H9 (cell line): ENCODE data around the gene FLNA. TPM values are rescaled to one million over a fixed set of nuclear protein-coding genes. Genes with fewer than 3 reads are reported as not detected.

ENCODE experiments used
- DNase-seq: peaks from one replicate; pipeline ENCODE4 v3.0.0-alpha.2; 2017
- H2AFZ ChIP-seq: one replicate; pipeline ENCODE4 v1.6.1; 2013; ENCODE audit warnings: mild to moderate bottlenecking, low read length, control low read depth, moderate library complexity
- H2AK5ac ChIP-seq: 2 replicates; pipeline ENCODE4 v1.6.1; 2013; ENCODE audit warnings: low read length, control low read depth, mixed read lengths; ENCODE audit not compliant: insufficient read length
- H2BK120ac ChIP-seq: one replicate; pipeline ENCODE4 v1.6.1; 2013; ENCODE audit warnings: low read depth, mild to moderate bottlenecking, low read length, control low read depth, inconsistent platforms; ENCODE audit not compliant: poor library complexity, severe bottlenecking
- H2BK12ac ChIP-seq: 2 replicates; pipeline ENCODE4 v1.6.1; 2013; ENCODE audit warnings: low read length, control low read depth, mixed read lengths, low read depth; ENCODE audit not compliant: insufficient read length
- H2BK15ac ChIP-seq: 2 replicates; pipeline ENCODE4 v1.6.1; 2013; ENCODE audit warnings: low read depth, low read length, control low read depth
- H2BK20ac ChIP-seq: one replicate; pipeline ENCODE4 v1.6.1; 2013; ENCODE audit warnings: low read depth, mild to moderate bottlenecking, low read length, control low read depth, inconsistent platforms; ENCODE audit not compliant: poor library complexity, severe bottlenecking
- H2BK5ac ChIP-seq: 2 replicates; pipeline ENCODE4 v1.6.1; 2013; ENCODE audit warnings: low read length, control low read depth, mixed read lengths; ENCODE audit not compliant: insufficient read length
- H3K14ac ChIP-seq: 2 replicates; pipeline ENCODE4 v1.6.1; 2013; ENCODE audit warnings: low read length, control low read depth; ENCODE audit not compliant: insufficient read depth
- H3K18ac ChIP-seq: 2 replicates; pipeline ENCODE4 v1.6.1; 2013; ENCODE audit warnings: low read depth, mild to moderate bottlenecking, mixed read lengths, low read length, control low read depth; ENCODE audit not compliant: insufficient read length
- H3K23ac ChIP-seq: 2 replicates; pipeline ENCODE4 v1.6.1; 2013; ENCODE audit warnings: low read length, control low read depth, mixed read lengths, low read depth; ENCODE audit not compliant: insufficient read length
- H3K23me2 ChIP-seq: 2 replicates; pipeline ENCODE4 v1.6.1; 2013; ENCODE audit warnings: low read depth, mild to moderate bottlenecking, mixed read lengths, low read length, control low read depth; ENCODE audit not compliant: insufficient read length, poor library complexity, severe bottlenecking
- H3K27ac ChIP-seq: 2 replicates; pipeline ENCODE4 v1.5.1; 2013; ENCODE audit warnings: low read length, control low read depth, mixed read lengths, low read depth; ENCODE audit not compliant: insufficient read length
- H3K27me3 ChIP-seq: 2 replicates; pipeline ENCODE4 v1.6.1; 2013; ENCODE audit warnings: low read length, control low read depth, inconsistent platforms; ENCODE audit not compliant: insufficient read depth
- H3K4ac ChIP-seq: 2 replicates; pipeline ENCODE4 v1.6.1; 2013; ENCODE audit warnings: low read depth, mild to moderate bottlenecking, control low read depth, inconsistent platforms, low read length, moderate library complexity
- H3K4me1 ChIP-seq: 2 replicates; pipeline ENCODE4 v1.6.1; 2013; ENCODE audit warnings: low read length, control low read depth, inconsistent platforms; ENCODE audit not compliant: insufficient read depth
- H3K4me2 ChIP-seq: 2 replicates; pipeline ENCODE4 v1.6.1; 2013; ENCODE audit warnings: low read length, control low read depth, mixed read lengths; ENCODE audit not compliant: insufficient read length, insufficient read depth
- H3K56ac ChIP-seq: 2 replicates; pipeline ENCODE4 v1.6.1; 2013; ENCODE audit warnings: low read depth, mild to moderate bottlenecking, mixed read lengths, low read length, control low read depth; ENCODE audit not compliant: insufficient read length
- H3K79me1 ChIP-seq: 2 replicates; pipeline ENCODE4 v1.6.1; 2013; ENCODE audit warnings: low read depth, mild to moderate bottlenecking, moderate library complexity, low read length, control low read depth, inconsistent platforms; ENCODE audit not compliant: insufficient read depth, poor library complexity, severe bottlenecking
- H3K79me2 ChIP-seq: 2 replicates; pipeline ENCODE4 v1.6.1; 2013; ENCODE audit warnings: low read length, control low read depth, inconsistent platforms; ENCODE audit not compliant: insufficient read depth
- H3K9ac ChIP-seq: 2 replicates; pipeline ENCODE4 v1.6.1; 2013; ENCODE audit warnings: low read length, control low read depth, mixed read lengths; ENCODE audit not compliant: insufficient read length; ENCODE audit errors: extremely low read depth
- H3K9me3 ChIP-seq: one replicate; pipeline ENCODE4 v1.6.1; 2013; ENCODE audit warnings: low read depth, low read length, inconsistent platforms; ENCODE audit not compliant: control insufficient read depth
- H3T11ph ChIP-seq: one replicate; pipeline ENCODE4 v1.6.1; 2013; ENCODE audit warnings: mild to moderate bottlenecking, low read length, control low read depth, inconsistent platforms
- H4K20me1 ChIP-seq: one replicate; pipeline ENCODE4 v1.6.1; 2013; ENCODE audit not compliant: control insufficient read depth, insufficient read length, insufficient read depth
- H4K5ac ChIP-seq: 2 replicates; pipeline ENCODE4 v1.6.1; 2013; ENCODE audit warnings: low read depth, mild to moderate bottlenecking, mixed read lengths, low read length, control low read depth; ENCODE audit not compliant: insufficient read length
- H4K8ac ChIP-seq: replicated peaks from 2 replicates; pipeline ENCODE4 v1.6.1; 2013; ENCODE audit warnings: low read length, control low read depth, mixed read lengths, low read depth; ENCODE audit not compliant: insufficient read length
- H4K91ac ChIP-seq: 2 replicates; pipeline ENCODE4 v1.6.1; 2013; ENCODE audit warnings: low read depth, mild to moderate bottlenecking, moderate library complexity, mixed read lengths, low read length, control low read depth; ENCODE audit not compliant: insufficient read length
- H3K27ac Mint-ChIP-seq, 3 experiments: 2 replicates in 2 of 3; 3 replicates in 1 of 3; pipeline ENCODE4 v1.8.0; 2020 to 2021; ENCODE audit warnings: mixed read lengths in 3 of 3, mild to moderate bottlenecking in 1 of 3, moderate library complexity in 1 of 3
- H3K27me3 Mint-ChIP-seq: 2 replicates; pipeline ENCODE4 v1.8.0; 2021; ENCODE audit warnings: low read depth, mild to moderate bottlenecking, moderate library complexity, mixed read lengths
- H3K36me3 Mint-ChIP-seq, 3 experiments: 2 replicates in 2 of 3; 3 replicates in 1 of 3; pipeline ENCODE4 v1.8.0; 2020 to 2021; ENCODE audit warnings: low read depth in 3 of 3, mixed read lengths in 3 of 3; ENCODE audit not compliant: insufficient read depth in 1 of 3
- H3K4me1 Mint-ChIP-seq, 2 experiments: 2 replicates each; pipeline ENCODE4 v1.8.0; 2020; ENCODE audit warnings: mixed read lengths in 2 of 2
- H3K4me3 Mint-ChIP-seq, 2 experiments: 2 replicates in 1 of 2; 3 replicates in 1 of 2; pipeline ENCODE4 v1.8.0; 2020 to 2021; ENCODE audit warnings: mild to moderate bottlenecking in 2 of 2, mixed read lengths in 2 of 2, moderate library complexity in 1 of 2
- H3K9me3 Mint-ChIP-seq, 2 experiments: 2 replicates in 1 of 2; 3 replicates in 1 of 2; pipeline ENCODE4 v1.8.0; 2020; ENCODE audit warnings: mild to moderate bottlenecking in 2 of 2, mixed read lengths in 2 of 2, moderate library complexity in 1 of 2
- CTCF ChIP-seq: fragments of 200-600 bp; sonication (generic); conservative IDR thresholded peaks from 3 replicates; pipeline ENCODE4 v1.8.0; 2021; ENCODE audit warnings: antibody characterized with exemption, mild to moderate bottlenecking
- WGBS: extraction: QIAGEN DNeasy Blood & Tissue Kit; methylation state at CpG from one replicate; pipeline ENCODE4 v1.1.7; 2013; ENCODE audit warnings: missing lambda C conversion rate, low lambda C conversion rate, mixed read lengths; ENCODE audit not compliant: insufficient read length; ENCODE audit errors: extremely low coverage; 5-methylcytosine and 5-hydroxymethylcytosine counted together
- total RNA-seq: library from RNA; stranded (reverse); gene quantifications from 2 replicates; pipeline ENCODE4 v1.2.1, GENCODE V29; 2021

Gene FLNA
- total RNA-seq, 1 experiment from 2014 or later: 957 TPM

- Histone ChIP-seq H3K56ac (no peak overlapping the region), H2BK5ac (no peak overlapping the region), H3K23me2 (no peaks in the 10 kb centered on the region), H2AK5ac (no peak overlapping the region), H3K9ac (no peak overlapping the region), H3K14ac (no peak overlapping the region), H3T11ph (no peak overlapping the region), H2BK12ac (no peak overlapping the region), H3K18ac (no peak overlapping the region), H2BK120ac (no peak overlapping the region), H3K79me2 (no peaks in the 10 kb centered on the region), H4K8ac (no peak overlapping the region), H4K5ac (no peak overlapping the region), H4K20me1 (peaks cover 4% of the 10 kb centered on the region), H3K9me3 (peaks cover 26% of the 10 kb centered on the region), H3K4me1 (no peaks in the 10 kb centered on the region), H2AFZ (no peak overlapping the region), H2BK20ac (no peak overlapping the region), H3K4ac (no peak overlapping the region), H3K27ac (no peak overlapping the region), H3K27me3 (no peaks in the 10 kb centered on the region), H3K4me2 (no peak overlapping the region), H4K91ac (no peak overlapping the region), H3K79me1 (no peaks in the 10 kb centered on the region), H3K23ac (no peak overlapping the region), H2BK15ac (no peak overlapping the region)
- no peak for DNase-seq
- no CpG with 5 or more reads among the region's 15 CpGs for WGBS
- H3K4me1 Mint-ChIP-seq: peaks cover 0 to 5% of the 10 kb centered on the region in 2 experiments; a peak in 2 of 4 replicates
- H3K27ac Mint-ChIP-seq: no peak overlapping the region
- H3K9me3 Mint-ChIP-seq: peaks cover 40 to 51% of the 10 kb centered on the region in 2 experiments
- H3K4me3 Mint-ChIP-seq: no peak overlapping the region
- peaks cover 25 to 66% (median 53%) of the 10 kb centered on the region in 3 experiments for H3K36me3 Mint-ChIP-seq
- H3K27me3 Mint-ChIP-seq: peaks cover 4% of the 10 kb centered on the region
- no peak for TF ChIP-seq CTCF
Measured at GRCh38 chrX:154349979-154350378, 24.5 kb downstream of the FLNA start.
